Panc1 (cell line): ENCODE data around the gene DEPP1. TPM values are rescaled to one million over a fixed set of nuclear protein-coding genes. Genes with fewer than 3 reads are reported as not detected.

ENCODE experiments used
- ATAC-seq: fragments of 200-7000 bp; cut with Tn5 transposase; 2 replicates; pipeline ENCODE4 v1.9.1; 2020; ENCODE audit warnings: mild to moderate bottlenecking, moderate library complexity
- BruUV-seq: library from RNA; stranded (reverse); fragments of 400-500 nt; replicated peaks from 2 replicates; lab custom pipeline; 2021; lab: Mats Ljungman, UMichigan
- CTCF ChIA-PET: fragments of 300-600 bp; sonication (Branson Sonifier 250); formaldehyde crosslinking; loops from one replicate; lab custom pipeline; 2022; ENCODE audit warnings: antibody characterized with exemption; lab: Charles Lee
- POLR2A ChIA-PET: fragments of 300-600 bp; sonication (Branson Sonifier 250); formaldehyde crosslinking; loops from one replicate; lab custom pipeline; 2022; ENCODE audit warnings: antibody characterized with exemption; lab: Charles Lee
- DNase-seq: peaks from one replicate; pipeline ENCODE4 v3.0.0-alpha.2; 2010; ENCODE audit warnings: low read depth, low spot score
- H3K27ac ChIP-seq: 2 replicates; pipeline ENCODE4 v1.5.1; 2011; ENCODE audit warnings: mild to moderate bottlenecking, low read length, inconsistent platforms
- H3K27me3 ChIP-seq: fragments of 200-500 bp; sonication (Bioruptor generic); 2 replicates; pipeline ENCODE4 v1.6.0; 2014; ENCODE audit warnings: low read length, inconsistent platforms; ENCODE audit not compliant: control insufficient read depth, insufficient read depth
- H3K36me3 ChIP-seq: fragments of 200-500 bp; sonication (Bioruptor generic); 2 replicates; pipeline ENCODE4 v1.5.1; 2014; ENCODE audit warnings: inconsistent platforms, mild to moderate bottlenecking, low read length, moderate library complexity; ENCODE audit not compliant: control insufficient read depth, insufficient read depth
- H3K4me1 ChIP-seq: 2 replicates; pipeline ENCODE4 v1.5.1; 2011; ENCODE audit warnings: inconsistent platforms, mild to moderate bottlenecking, low read length, moderate library complexity; ENCODE audit not compliant: control insufficient read depth, insufficient read depth
- H3K4me3 ChIP-seq, 2 experiments: 2 replicates each; pipeline ENCODE4 v1.5.1; 2011 to 2012; ENCODE audit warnings: low read depth in 2 of 2, low read length in 2 of 2, mild to moderate bottlenecking in 2 of 2, inconsistent platforms in 1 of 2, moderate library complexity in 1 of 2
- H3K9me3 ChIP-seq: fragments of 200-500 bp; sonication (Bioruptor generic); 2 replicates; pipeline ENCODE4 v1.5.1; 2014; ENCODE audit warnings: low read depth, mild to moderate bottlenecking, inconsistent platforms, low read length, moderate library complexity; ENCODE audit not compliant: control insufficient read depth, insufficient read depth
- CTCF ChIP-seq: fragments of 450-650 bp; IDR thresholded peaks from 2 replicates; pipeline ENCODE4 v1.5.1; 2017; ENCODE audit warnings: mild to moderate bottlenecking
- POLR2AphosphoS5 ChIP-seq: IDR thresholded peaks from 2 replicates; pipeline ENCODE4 v1.6.1; 2012; ENCODE audit warnings: mild to moderate bottlenecking, low read depth, low read length, moderate library complexity
- REST ChIP-seq, 2 experiments: IDR thresholded peaks; 2 replicates each; pipeline ENCODE4 v1.6.1; 2011 to 2012; ENCODE audit warnings: low read depth in 2 of 2, control low read depth in 1 of 2, low read length in 1 of 2, mild to moderate bottlenecking in 1 of 2, moderate library complexity in 1 of 2; ENCODE audit not compliant: insufficient read depth in 1 of 2
- SIN3A ChIP-seq: IDR thresholded peaks from 2 replicates; pipeline ENCODE4 v1.6.1; 2012; ENCODE audit warnings: low read depth, mild to moderate bottlenecking, low read length, moderate library complexity, borderline replicate concordance; ENCODE audit not compliant: insufficient read depth
- TCF7L2 ChIP-seq: IDR thresholded peaks from 2 replicates; pipeline ENCODE4 v1.6.1; 2011; ENCODE audit warnings: mild to moderate bottlenecking, low read depth, low read length, inconsistent platforms
- in situ Hi-C: cut with HindIII; loops from 2 replicates; pipeline ENCODE4 v1.10.0; 2016; ENCODE audit warnings: low sequenced_read_pairs, low pct_unique_long_range_greater_than_20kb
- intact Hi-C: fragments of 100-400 bp; cut with micrococcal nuclease; formaldehyde crosslinking; loops from one replicate; pipeline ENCODE4 v1.10.0; 2022; ENCODE audit not compliant: unreplicated experiment
- total RNA-seq: library from RNA; stranded (reverse); gene quantifications from one replicate; pipeline ENCODE4 v1.2.1, GENCODE V29; 2021; ENCODE audit not compliant: unreplicated experiment

DEPP1 gene
- total RNA-seq, 1 experiment from 2014 or later: 16.6 TPM

DNA sequence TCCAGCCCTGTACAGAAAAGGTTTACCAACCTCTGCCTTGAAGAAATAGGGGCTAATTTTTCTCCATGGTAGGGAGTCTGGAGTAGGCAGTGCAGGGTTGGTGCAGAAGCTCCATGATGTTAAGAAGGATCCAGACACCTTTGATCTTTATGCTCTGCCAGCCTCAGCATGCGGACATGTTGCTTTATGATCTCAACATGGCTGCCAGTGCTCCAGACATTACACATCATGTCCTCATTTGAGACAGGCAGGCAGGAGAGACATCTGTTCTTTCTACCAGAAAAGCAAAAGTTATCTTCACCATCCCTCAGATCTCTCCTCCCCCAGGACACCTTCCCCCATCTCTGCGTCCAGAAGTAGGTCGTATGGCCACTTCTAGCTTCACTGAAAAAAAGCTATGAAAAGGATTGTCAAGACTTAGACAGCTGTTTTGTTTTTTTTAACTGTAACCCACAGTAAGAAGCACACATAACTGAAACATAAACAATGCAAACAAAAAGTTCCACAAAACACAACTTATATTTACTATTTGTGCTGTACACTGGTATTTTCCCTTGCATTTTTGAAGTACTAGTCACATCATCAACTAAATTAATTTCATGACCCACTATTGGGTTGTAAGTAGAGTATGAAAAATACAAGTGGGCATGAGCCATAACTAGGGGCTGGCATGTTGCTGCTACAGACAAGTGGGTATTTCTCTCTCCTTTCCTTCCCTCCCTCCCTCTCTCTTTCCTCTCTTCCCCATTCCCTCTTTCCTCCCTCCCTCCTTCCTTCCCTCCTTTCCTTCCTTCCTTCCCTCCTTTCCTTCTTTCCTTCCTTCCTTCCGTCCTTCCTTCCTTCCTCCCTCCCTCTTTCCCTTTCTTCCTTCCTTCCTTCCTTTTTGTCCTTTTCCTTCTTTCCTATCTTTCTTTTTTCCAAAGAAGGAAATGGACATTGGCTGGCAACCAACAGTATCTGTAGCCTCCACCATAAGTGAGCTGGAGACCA lies 21.6 kb downstream of the DEPP1 start:
- POLR2A ChIA-PET: no interaction called here
- Histone ChIP-seq H3K27ac (no peak overlapping the region), H3K4me1 (peaks cover 26% of the 10 kb centered on the region), H3K27me3 (no peaks in the 10 kb centered on the region), H3K9me3 (no peaks in the 10 kb centered on the region), H3K4me3 (no peak overlapping the region), H3K36me3 (no peaks in the 10 kb centered on the region)
- ATAC-seq (no peak), DNase-seq (no peak)
- TF ChIP-seq REST (IDR thresholded peaks at IDR 0.05; ENCODE audit: insufficient read depth in 1 of 2, low read depth in 2 of 2, low read length in 1 of 2): no peak
- TF ChIP-seq TCF7L2: no peak
- no peak for TF ChIP-seq POLR2AphosphoS5
- no peak for TF ChIP-seq SIN3A
- TF ChIP-seq CTCF: no peak
- intact Hi-C loops (no loop called here), in situ Hi-C loops (no loop called here)
- CTCF ChIA-PET: no interaction called here
- no TSS peak for BruUV-seq

- intact Hi-C loops: no loop called here
- no peak for DNase-seq
- no peaks in the 10 kb centered on the region for H3K9me3 ChIP-seq
- CTCF ChIA-PET: no interaction called here
- ATAC-seq: no peak
- H3K4me1 ChIP-seq: peaks cover 25% of the 10 kb centered on the region
- POLR2A ChIA-PET: no interaction called here
- no peak overlapping the region for H3K27ac ChIP-seq
- H3K4me3 ChIP-seq: no peak overlapping the region
- TF ChIP-seq TCF7L2 (no peak), REST (IDR thresholded peaks at IDR 0.05; ENCODE audit: insufficient read depth in 1 of 2, low read depth in 2 of 2, low read length in 1 of 2) (no peak), POLR2AphosphoS5 (no peak), SIN3A (no peak), CTCF (no peak)
- no peaks in the 10 kb centered on the region for H3K36me3 ChIP-seq
- no TSS peak for BruUV-seq
- in situ Hi-C loops: no loop called here
- H3K27me3 ChIP-seq: no peaks in the 10 kb centered on the region
Measured at GRCh38 chr10:44956226-44956625, 22.4 kb downstream of the DEPP1 start.
